ENCODE results near the gene COX17. TPM values are rescaled to one million over a fixed set of nuclear protein-coding genes. Genes with fewer than 3 reads are reported as not detected.
A peak's percentile ranks its signal among the peaks of the same experiment; 100 is the strongest.

Gene COX17
- total and polyA plus RNA-seq, 2 of the 13 experiments (the other 11 are each of a cell fraction or from before 2014, with no cell fraction given), result 41.4 to 51.0 TPM

- TF ChIP-seq FOXA3 (CRISPR knock-in tag; IDR thresholded peaks at IDR 0.05) (peak; percentile 41; the same call in 1 of the 2 replicates), ZNF431 (CRISPR knock-in tag; IDR thresholded peaks at IDR 0.05; ENCODE audit: borderline replicate concordance, low read depth) (no peak), ZNF792 (CRISPR knock-in tag; IDR thresholded peaks at IDR 0.05) (no peak), STAG1 (CRISPR knock-in tag; IDR thresholded peaks at IDR 0.05) (0 out of 2 replicates have a peak, but pooled peaks have one; percentile 4), SKI (IDR thresholded peaks at IDR 0.05; ENCODE audit: partially characterized antibody) (no peak), HOMEZ (CRISPR knock-in tag; IDR thresholded peaks at IDR 0.05; ENCODE audit: low read depth) (no peak), WIZ (CRISPR knock-in tag; IDR thresholded peaks at IDR 0.05) (no peak), POLR2G (IDR thresholded peaks at IDR 0.05; ENCODE audit: low read depth, low read length) (no peak), MYPOP (CRISPR knock-in tag; IDR thresholded peaks at IDR 0.05) (0 out of 2 replicates have a peak, but pooled peaks have one; percentile 31), SETDB1 (CRISPR knock-in tag; IDR thresholded peaks at IDR 0.05; ENCODE audit: borderline replicate concordance) (no peak), MYC (CRISPR knock-in tag; IDR thresholded peaks at IDR 0.05; ENCODE audit: borderline replicate concordance) (no peak), THAP11 (CRISPR knock-in tag; IDR thresholded peaks at IDR 0.05) (0 out of 2 replicates have a peak, but pooled peaks have one; percentile 38), ZNF674 (CRISPR knock-in tag; IDR thresholded peaks at IDR 0.05; ENCODE audit: low read depth) (no peak), CREBL2 (CRISPR knock-in tag; IDR thresholded peaks at IDR 0.05; ENCODE audit: borderline replicate concordance) (no peak), ZNF616 (CRISPR knock-in tag; IDR thresholded peaks at IDR 0.05; ENCODE audit: low read depth) (no peak), UBTF (CRISPR knock-in tag; IDR thresholded peaks at IDR 0.05) (no peak), DNMT3B (CRISPR knock-in tag; conservative IDR thresholded peaks at IDR 0.05) (no peak), FOXO4 (CRISPR knock-in tag; conservative IDR thresholded peaks at IDR 0.05) (no peak), ZNF709 (CRISPR knock-in tag; IDR thresholded peaks at IDR 0.05) (no peak), ZNF230 (CRISPR knock-in tag; IDR thresholded peaks at IDR 0.05) (no peak), ZNF260 (CRISPR knock-in tag; IDR thresholded peaks at IDR 0.05; ENCODE audit: borderline replicate concordance, low read depth) (no peak), SYNCRIP (IDR thresholded peaks at IDR 0.05; ENCODE audit: insufficient read depth, low read depth, low read length) (no peak), MAF1 (CRISPR knock-in tag; IDR thresholded peaks at IDR 0.05; ENCODE audit: borderline replicate concordance) (no peak), HNF4A (CRISPR knock-in tag; IDR thresholded peaks at IDR 0.05) (peak; percentile 93), DDIT3 (CRISPR knock-in tag; IDR thresholded peaks at IDR 0.05) (no peak), MED8 (CRISPR knock-in tag; IDR thresholded peaks at IDR 0.05; ENCODE audit: insufficient replicate concordance) (no peak)
These were observed 39.8 kb upstream of the COX17 start (continued) for GRCh38 chr3:119716998-119717397.
